ENCODE measurements around the gene SLC12A8. TPM values are rescaled to one million over a fixed set of nuclear protein-coding genes. Genes with fewer than 3 reads are reported as not detected.

Gene SLC12A8
- total and polyA plus RNA-seq, 3 donors from 2014 or later, result 10.3 to 21.0 (median 12.3) TPM

GRCh38 chr3:125107861-125108567 lies 104.5 kb downstream of the SLC12A8 start:
- intact Hi-C loops (cut with DNase I; ENCODE audit: low total_unique reads), result no loop called here
- Histone ChIP-seq H3K27ac (no peak overlapping the region), H3K4me3 (no peak overlapping the region), H3K9me3 (no peaks in the 10 kb centered on the region), H3K36me3 (ENCODE audit: low read depth, missing control alignments) (no peaks in the 10 kb centered on the region), H3K27me3 (no peaks in the 10 kb centered on the region), H3K4me1 (no peaks in the 10 kb centered on the region)
- WGBS, 2 donors, result 68 to 73% methylated on average over 11 to 13 of the region's 13 CpGs
- DNase-seq, result no peak
- TF ChIP-seq POLR2A (IDR thresholded peaks at IDR 0.05) (no peak), CTCF (IDR thresholded peaks at IDR 0.05) (no peak)

- intact Hi-C loops (cut with DNase I; ENCODE audit: low total_unique reads), result no loop called here
- Histone ChIP-seq H3K9me3 (no peaks in the 10 kb centered on the region), H3K4me3 (no peak overlapping the region), H3K27me3 (no peaks in the 10 kb centered on the region), H3K36me3 (ENCODE audit: low read depth, missing control alignments) (no peaks in the 10 kb centered on the region), H3K4me1 (no peaks in the 10 kb centered on the region), H3K27ac (no peak overlapping the region)
- TF ChIP-seq CTCF (IDR thresholded peaks at IDR 0.05) (no peak), POLR2A (IDR thresholded peaks at IDR 0.05) (no peak)
- no peak for DNase-seq
- 82 to 92% methylated on average over 3 of the region's 3 CpGs for WGBS, 2 donors
These were observed 105.2 kb downstream of the SLC12A8 start for GRCh38 chr3:125107363-125107762.

GRCh38 chr3:125105116-125105515 lies 107.4 kb downstream of the SLC12A8 start:
- DNase-seq, result no peak
- H3K27ac ChIP-seq, result no peak overlapping the region
- H3K27me3 ChIP-seq, result no peaks in the 10 kb centered on the region
- H3K4me3 ChIP-seq, result no peak overlapping the region
- TF ChIP-seq CTCF (IDR thresholded peaks at IDR 0.05), result no peak
- TF ChIP-seq POLR2A (IDR thresholded peaks at IDR 0.05), result no peak
- H3K9me3 ChIP-seq, result no peaks in the 10 kb centered on the region
- WGBS, 2 donors, result 71 to 85% methylated on average over 1 of the region's 1 CpG
- no peaks in the 10 kb centered on the region for H3K36me3 ChIP-seq (ENCODE audit: low read depth, missing control alignments)
- intact Hi-C loops (cut with DNase I; ENCODE audit: low total_unique reads), result no loop called here
- H3K4me1 ChIP-seq, result no peaks in the 10 kb centered on the region

- H3K4me3 ChIP-seq, result no peak overlapping the region
- no peaks in the 10 kb centered on the region for H3K36me3 ChIP-seq (ENCODE audit: low read depth, missing control alignments)
- intact Hi-C loops (cut with DNase I; ENCODE audit: low total_unique reads), result no loop called here
- no peaks in the 10 kb centered on the region for H3K4me1 ChIP-seq
- H3K9me3 ChIP-seq, result no peaks in the 10 kb centered on the region
- no peak for DNase-seq
- no peak for TF ChIP-seq POLR2A (IDR thresholded peaks at IDR 0.05)
- no peak for TF ChIP-seq CTCF (IDR thresholded peaks at IDR 0.05)
- no peak overlapping the region for H3K27ac ChIP-seq
- 96 to 100% methylated on average over 1 of the region's 1 CpG for WGBS, 2 donors
- no peaks in the 10 kb centered on the region for H3K27me3 ChIP-seq
These were observed 107.9 kb downstream of the SLC12A8 start for GRCh38 chr3:125104639-125105038.

GRCh38 chr3:125103406-125103805 lies 109.1 kb downstream of the SLC12A8 start:
- no peaks in the 10 kb centered on the region for H3K4me1 ChIP-seq
- TF ChIP-seq POLR2A (IDR thresholded peaks at IDR 0.05), result no peak
- TF ChIP-seq CTCF (IDR thresholded peaks at IDR 0.05), result no peak
- no peak for DNase-seq
- H3K27ac ChIP-seq, result no peak overlapping the region
- H3K36me3 ChIP-seq (ENCODE audit: low read depth, missing control alignments), result no peaks in the 10 kb centered on the region
- intact Hi-C loops (cut with DNase I; ENCODE audit: low total_unique reads), result no loop called here
- WGBS, 2 donors, result 93 to 100% methylated on average over 1 of the region's 1 CpG
- H3K4me3 ChIP-seq, result no peak overlapping the region
- H3K9me3 ChIP-seq, result no peaks in the 10 kb centered on the region
- H3K27me3 ChIP-seq, result no peaks in the 10 kb centered on the region
